H9 (cell line): ENCODE measurements around the gene PCF11. TPM values are rescaled to one million over a fixed set of nuclear protein-coding genes. Genes with fewer than 3 reads are reported as not detected.

ENCODE experiments used
- DNase-seq: peaks from one replicate; pipeline ENCODE4 v3.0.0-alpha.2; 2017
- H2AFZ ChIP-seq: one replicate; pipeline ENCODE4 v1.6.1; 2013; ENCODE audit warnings: mild to moderate bottlenecking, low read length, control low read depth, moderate library complexity
- H2AK5ac ChIP-seq: 2 replicates; pipeline ENCODE4 v1.6.1; 2013; ENCODE audit warnings: low read length, control low read depth, mixed read lengths; ENCODE audit not compliant: insufficient read length
- H2BK120ac ChIP-seq: one replicate; pipeline ENCODE4 v1.6.1; 2013; ENCODE audit warnings: low read depth, mild to moderate bottlenecking, low read length, control low read depth, inconsistent platforms; ENCODE audit not compliant: poor library complexity, severe bottlenecking
- H2BK12ac ChIP-seq: 2 replicates; pipeline ENCODE4 v1.6.1; 2013; ENCODE audit warnings: low read length, control low read depth, mixed read lengths, low read depth; ENCODE audit not compliant: insufficient read length
- H2BK15ac ChIP-seq: 2 replicates; pipeline ENCODE4 v1.6.1; 2013; ENCODE audit warnings: low read depth, low read length, control low read depth
- H2BK20ac ChIP-seq: one replicate; pipeline ENCODE4 v1.6.1; 2013; ENCODE audit warnings: low read depth, mild to moderate bottlenecking, low read length, control low read depth, inconsistent platforms; ENCODE audit not compliant: poor library complexity, severe bottlenecking
- H2BK5ac ChIP-seq: 2 replicates; pipeline ENCODE4 v1.6.1; 2013; ENCODE audit warnings: low read length, control low read depth, mixed read lengths; ENCODE audit not compliant: insufficient read length
- H3K14ac ChIP-seq: 2 replicates; pipeline ENCODE4 v1.6.1; 2013; ENCODE audit warnings: low read length, control low read depth; ENCODE audit not compliant: insufficient read depth
- H3K18ac ChIP-seq: 2 replicates; pipeline ENCODE4 v1.6.1; 2013; ENCODE audit warnings: low read depth, mild to moderate bottlenecking, mixed read lengths, low read length, control low read depth; ENCODE audit not compliant: insufficient read length
- H3K23ac ChIP-seq: 2 replicates; pipeline ENCODE4 v1.6.1; 2013; ENCODE audit warnings: low read length, control low read depth, mixed read lengths, low read depth; ENCODE audit not compliant: insufficient read length
- H3K23me2 ChIP-seq: 2 replicates; pipeline ENCODE4 v1.6.1; 2013; ENCODE audit warnings: low read depth, mild to moderate bottlenecking, mixed read lengths, low read length, control low read depth; ENCODE audit not compliant: insufficient read length, poor library complexity, severe bottlenecking
- H3K27ac ChIP-seq: 2 replicates; pipeline ENCODE4 v1.5.1; 2013; ENCODE audit warnings: low read length, control low read depth, mixed read lengths, low read depth; ENCODE audit not compliant: insufficient read length
- H3K27me3 ChIP-seq: 2 replicates; pipeline ENCODE4 v1.6.1; 2013; ENCODE audit warnings: low read length, control low read depth, inconsistent platforms; ENCODE audit not compliant: insufficient read depth
- H3K4ac ChIP-seq: 2 replicates; pipeline ENCODE4 v1.6.1; 2013; ENCODE audit warnings: low read depth, mild to moderate bottlenecking, control low read depth, inconsistent platforms, low read length, moderate library complexity
- H3K4me1 ChIP-seq: 2 replicates; pipeline ENCODE4 v1.6.1; 2013; ENCODE audit warnings: low read length, control low read depth, inconsistent platforms; ENCODE audit not compliant: insufficient read depth
- H3K4me2 ChIP-seq: 2 replicates; pipeline ENCODE4 v1.6.1; 2013; ENCODE audit warnings: low read length, control low read depth, mixed read lengths; ENCODE audit not compliant: insufficient read length, insufficient read depth
- H3K56ac ChIP-seq: 2 replicates; pipeline ENCODE4 v1.6.1; 2013; ENCODE audit warnings: low read depth, mild to moderate bottlenecking, mixed read lengths, low read length, control low read depth; ENCODE audit not compliant: insufficient read length
- H3K79me1 ChIP-seq: 2 replicates; pipeline ENCODE4 v1.6.1; 2013; ENCODE audit warnings: low read depth, mild to moderate bottlenecking, moderate library complexity, low read length, control low read depth, inconsistent platforms; ENCODE audit not compliant: insufficient read depth, poor library complexity, severe bottlenecking
- H3K79me2 ChIP-seq: 2 replicates; pipeline ENCODE4 v1.6.1; 2013; ENCODE audit warnings: low read length, control low read depth, inconsistent platforms; ENCODE audit not compliant: insufficient read depth
- H3K9ac ChIP-seq: 2 replicates; pipeline ENCODE4 v1.6.1; 2013; ENCODE audit warnings: low read length, control low read depth, mixed read lengths; ENCODE audit not compliant: insufficient read length; ENCODE audit errors: extremely low read depth
- H3K9me3 ChIP-seq: one replicate; pipeline ENCODE4 v1.6.1; 2013; ENCODE audit warnings: low read depth, low read length, inconsistent platforms; ENCODE audit not compliant: control insufficient read depth
- H3T11ph ChIP-seq: one replicate; pipeline ENCODE4 v1.6.1; 2013; ENCODE audit warnings: mild to moderate bottlenecking, low read length, control low read depth, inconsistent platforms
- H4K20me1 ChIP-seq: one replicate; pipeline ENCODE4 v1.6.1; 2013; ENCODE audit not compliant: control insufficient read depth, insufficient read length, insufficient read depth
- H4K5ac ChIP-seq: 2 replicates; pipeline ENCODE4 v1.6.1; 2013; ENCODE audit warnings: low read depth, mild to moderate bottlenecking, mixed read lengths, low read length, control low read depth; ENCODE audit not compliant: insufficient read length
- H4K8ac ChIP-seq: replicated peaks from 2 replicates; pipeline ENCODE4 v1.6.1; 2013; ENCODE audit warnings: low read length, control low read depth, mixed read lengths, low read depth; ENCODE audit not compliant: insufficient read length
- H4K91ac ChIP-seq: 2 replicates; pipeline ENCODE4 v1.6.1; 2013; ENCODE audit warnings: low read depth, mild to moderate bottlenecking, moderate library complexity, mixed read lengths, low read length, control low read depth; ENCODE audit not compliant: insufficient read length
- H3K27ac Mint-ChIP-seq, 3 experiments: 2 replicates in 2 of 3; 3 replicates in 1 of 3; pipeline ENCODE4 v1.8.0; 2020 to 2021; ENCODE audit warnings: mixed read lengths in 3 of 3, mild to moderate bottlenecking in 1 of 3, moderate library complexity in 1 of 3
- H3K27me3 Mint-ChIP-seq: 2 replicates; pipeline ENCODE4 v1.8.0; 2021; ENCODE audit warnings: low read depth, mild to moderate bottlenecking, moderate library complexity, mixed read lengths
- H3K36me3 Mint-ChIP-seq, 3 experiments: 2 replicates in 2 of 3; 3 replicates in 1 of 3; pipeline ENCODE4 v1.8.0; 2020 to 2021; ENCODE audit warnings: low read depth in 3 of 3, mixed read lengths in 3 of 3; ENCODE audit not compliant: insufficient read depth in 1 of 3
- H3K4me1 Mint-ChIP-seq, 2 experiments: 2 replicates each; pipeline ENCODE4 v1.8.0; 2020; ENCODE audit warnings: mixed read lengths in 2 of 2
- H3K4me3 Mint-ChIP-seq, 2 experiments: 2 replicates in 1 of 2; 3 replicates in 1 of 2; pipeline ENCODE4 v1.8.0; 2020 to 2021; ENCODE audit warnings: mild to moderate bottlenecking in 2 of 2, mixed read lengths in 2 of 2, moderate library complexity in 1 of 2
- H3K9me3 Mint-ChIP-seq, 2 experiments: 2 replicates in 1 of 2; 3 replicates in 1 of 2; pipeline ENCODE4 v1.8.0; 2020; ENCODE audit warnings: mild to moderate bottlenecking in 2 of 2, mixed read lengths in 2 of 2, moderate library complexity in 1 of 2
- CTCF ChIP-seq: fragments of 200-600 bp; sonication (generic); conservative IDR thresholded peaks from 3 replicates; pipeline ENCODE4 v1.8.0; 2021; ENCODE audit warnings: antibody characterized with exemption, mild to moderate bottlenecking
- total RNA-seq: library from RNA; stranded (reverse); gene quantifications from 2 replicates; pipeline ENCODE4 v1.2.1, GENCODE V29; 2021

PCF11 gene
- total RNA-seq, 1 experiment from 2014 or later: 50.9 TPM

- TF ChIP-seq CTCF: no peak
- H3K23ac ChIP-seq: no peak overlapping the region
- no peak overlapping the region for H3T11ph ChIP-seq
- DNase-seq: no peak
- H2BK5ac ChIP-seq: no peak overlapping the region
- H4K5ac ChIP-seq: no peak overlapping the region
- no peak overlapping the region for H2BK120ac ChIP-seq
- H4K8ac ChIP-seq: no peak overlapping the region
- H3K4me1 Mint-ChIP-seq: peaks cover 4 to 5% of the 10 kb centered on the region in 2 experiments; a peak in 2 of 4 replicates
- H2BK20ac ChIP-seq: no peak overlapping the region
- no peak overlapping the region for H3K18ac ChIP-seq
- no peak overlapping the region for H2AFZ ChIP-seq
- H3K27me3 ChIP-seq: no peaks in the 10 kb centered on the region
- H3K23me2 ChIP-seq: no peaks in the 10 kb centered on the region
- H3K9me3 Mint-ChIP-seq: no peaks in the 10 kb centered on the region
- no peaks in the 10 kb centered on the region for H3K4me1 ChIP-seq
- H3K79me1 ChIP-seq: no peaks in the 10 kb centered on the region
- H3K4ac ChIP-seq: no peak overlapping the region
- H3K79me2 ChIP-seq: no peaks in the 10 kb centered on the region
- no peaks in the 10 kb centered on the region for H4K20me1 ChIP-seq
- no peaks in the 10 kb centered on the region; the same call in 1 of the 2 replicates for H3K27me3 Mint-ChIP-seq
- H3K27ac ChIP-seq: no peak overlapping the region
- no peak overlapping the region for H2BK12ac ChIP-seq
- no peak overlapping the region for H3K14ac ChIP-seq
- no peak overlapping the region for H3K4me2 ChIP-seq
- no peaks in the 10 kb centered on the region for H3K36me3 Mint-ChIP-seq
- H3K9me3 ChIP-seq: no peaks in the 10 kb centered on the region
- no peak overlapping the region for H2AK5ac ChIP-seq
- H3K4me3 Mint-ChIP-seq: no peak overlapping the region
- no peak overlapping the region for H3K9ac ChIP-seq
- no peak overlapping the region for H4K91ac ChIP-seq
- H3K27ac Mint-ChIP-seq: no peak overlapping the region
- H2BK15ac ChIP-seq: no peak overlapping the region
- H3K56ac ChIP-seq: no peak overlapping the region
Measured at GRCh38 chr11:83120327-83120726, 36.6 kb upstream of the PCF11 start.
